ENCODE measurements around the gene TMEM44.

TMEM44 gene

GRCh38 chr3:194579091-194579606, 54.1 kb downstream of the TMEM44 start:
- DNase-seq (ENCODE audit: low read depth in 2 of 2) = no peak

GRCh38 chr3:194577986-194578905, 55.0 kb downstream of the TMEM44 start:
- peak in 1 of 2 donors; percentile 33 for DNase-seq (ENCODE audit: low read depth in 2 of 2)

DNA sequence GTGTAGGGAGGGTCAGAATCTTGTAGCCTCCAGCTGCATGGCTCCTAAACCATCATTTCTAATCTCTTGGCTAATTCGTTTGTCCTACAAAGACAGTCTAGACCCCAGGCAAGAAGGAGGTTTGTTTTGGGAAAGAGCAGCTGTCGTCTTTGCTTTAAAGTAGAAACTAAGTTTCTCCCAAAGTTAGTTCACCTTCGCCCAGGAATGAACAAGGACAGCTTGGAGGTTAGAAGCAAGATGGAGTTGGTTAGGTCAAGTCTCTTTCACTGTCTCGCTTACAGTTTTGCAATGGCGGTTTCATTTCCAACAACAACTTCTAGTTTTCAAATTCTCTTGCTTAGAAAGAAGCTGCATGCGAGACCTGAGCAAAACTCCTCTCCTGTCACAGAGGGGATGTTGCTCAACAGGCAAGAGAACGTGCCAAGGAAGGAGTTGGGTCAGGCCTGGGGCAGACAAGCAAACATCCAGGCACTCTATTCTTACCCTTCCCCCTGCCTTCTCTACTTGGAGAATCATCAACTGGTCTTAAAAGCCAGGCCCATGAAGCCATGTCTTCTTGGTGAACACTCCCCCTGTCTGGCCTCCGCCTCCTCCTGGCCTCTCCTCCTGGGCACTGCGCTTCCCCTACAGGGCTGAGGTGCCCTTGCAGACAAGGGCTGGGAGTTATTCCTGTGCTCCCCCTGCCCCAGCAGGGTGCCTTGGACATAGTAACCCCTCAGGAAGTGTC, 57.6 kb downstream of the TMEM44 start:
- no peak for DNase-seq (ENCODE audit: low read depth in 2 of 2)

DNA sequence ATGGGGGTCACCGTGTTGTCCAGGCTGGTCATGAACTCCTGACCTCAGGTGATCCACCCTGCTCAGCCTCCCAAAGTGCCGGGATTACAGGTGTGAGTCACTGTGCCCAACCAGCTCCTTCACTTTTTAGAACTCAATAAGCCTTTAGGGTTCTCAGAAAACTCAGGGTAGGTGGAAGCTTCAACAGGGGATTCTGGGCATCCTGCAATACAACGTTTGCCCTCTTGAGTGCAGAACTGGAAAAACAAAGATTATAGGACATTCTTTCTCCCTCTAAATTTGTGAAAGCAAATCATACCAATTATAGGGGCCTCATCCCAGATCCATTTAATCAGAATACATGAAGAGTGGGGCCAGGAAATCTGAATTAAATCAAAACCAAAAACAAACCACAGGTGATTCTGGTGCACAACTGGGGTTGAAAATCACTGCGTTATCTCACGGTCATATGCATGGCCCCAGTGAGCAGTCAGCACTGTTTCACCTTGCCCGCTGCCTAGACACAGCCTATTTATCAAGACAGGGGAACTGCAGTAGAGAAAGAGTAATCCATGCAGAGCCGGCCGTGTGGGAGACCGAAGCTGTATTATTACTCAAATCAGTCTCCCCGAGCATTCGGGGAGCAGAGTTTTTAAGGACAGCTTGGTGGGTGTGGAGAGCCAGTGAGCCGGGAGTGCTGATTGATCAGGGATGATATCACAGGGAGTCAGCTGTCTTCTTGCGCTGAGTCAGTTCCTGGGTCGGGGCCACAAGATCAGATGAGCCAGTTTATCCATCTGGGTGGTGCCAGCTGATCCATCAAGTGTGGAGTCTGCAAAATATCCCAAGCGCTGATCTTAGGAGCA, 58.4 kb downstream of the TMEM44 start:
- no peak for DNase-seq (ENCODE audit: low read depth in 2 of 2)

GRCh38 chr3:194573680-194574437, 59.4 kb downstream of the TMEM44 start:
- peak in 1 of 2 donors; percentile 25 for DNase-seq (ENCODE audit: low read depth in 2 of 2)

- DNase-seq (ENCODE audit: low read depth in 2 of 2) = no peak
These were observed 60.2 kb downstream of the TMEM44 start for GRCh38 chr3:194572944-194573491.

DNA sequence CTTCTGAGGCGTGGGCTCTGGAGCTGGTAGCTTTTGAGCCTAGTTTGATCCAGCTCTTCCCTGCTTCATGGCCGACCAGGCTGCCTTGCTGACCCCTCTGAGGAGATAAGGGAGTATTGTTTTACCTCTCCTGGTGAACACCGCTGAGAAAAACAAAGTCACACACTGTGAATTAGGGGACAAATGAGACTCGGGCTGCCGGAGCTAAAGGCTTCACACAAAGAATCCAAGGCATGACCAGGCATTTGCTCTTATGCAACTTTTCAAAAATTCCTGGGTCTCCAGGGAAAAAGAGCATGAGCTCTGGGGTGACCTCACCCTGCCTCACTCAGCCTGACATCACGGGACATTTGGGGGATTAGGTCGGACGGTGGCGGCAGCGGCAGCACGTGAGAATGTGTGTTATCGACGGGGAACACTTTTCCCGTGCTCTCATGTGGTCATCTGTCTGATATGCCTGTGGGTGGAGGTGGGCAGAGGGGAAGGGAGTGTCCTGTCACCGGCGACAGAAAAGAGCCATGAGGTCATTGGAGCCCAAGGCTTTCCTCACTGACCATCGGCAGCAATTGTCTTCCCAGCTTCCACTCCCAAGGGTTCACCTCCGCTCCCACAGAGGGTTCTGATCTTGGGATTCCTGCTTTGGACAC, 61.0 kb downstream of the TMEM44 start:
- no peak for DNase-seq (ENCODE audit: low read depth in 2 of 2)

DNA sequence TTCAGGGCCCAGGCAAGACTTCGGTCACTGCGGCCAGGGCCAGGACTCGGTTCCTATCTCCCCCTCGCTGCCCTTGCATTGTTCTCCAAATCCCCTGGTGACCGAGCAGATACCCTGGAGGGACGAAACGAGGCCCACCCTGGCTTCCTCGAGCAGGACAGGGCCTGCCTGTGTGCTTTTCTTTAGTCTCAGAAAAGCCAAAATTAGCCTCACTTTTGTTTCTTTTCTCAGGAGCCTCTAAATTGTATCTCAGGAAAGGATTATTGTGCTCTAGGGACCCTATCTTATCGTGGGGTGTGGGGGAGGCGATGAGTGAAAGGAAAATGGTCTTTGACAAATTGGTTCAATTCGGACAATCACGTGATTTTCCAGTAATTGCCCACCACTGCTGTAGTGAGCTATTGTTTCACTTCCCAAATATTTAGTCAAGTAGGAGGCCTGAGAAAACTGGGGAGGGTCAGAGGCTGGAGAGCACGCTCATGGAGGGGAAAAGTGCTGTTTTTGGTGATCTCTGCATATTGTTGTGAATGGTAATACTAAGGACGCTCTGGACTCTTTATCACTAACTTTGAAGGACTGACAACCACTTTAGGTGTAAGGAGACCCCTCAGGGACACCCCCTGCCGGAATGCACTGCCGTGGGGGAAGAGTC, 61.6 kb downstream of the TMEM44 start:
- no peak for DNase-seq (ENCODE audit: low read depth in 2 of 2)

DNA sequence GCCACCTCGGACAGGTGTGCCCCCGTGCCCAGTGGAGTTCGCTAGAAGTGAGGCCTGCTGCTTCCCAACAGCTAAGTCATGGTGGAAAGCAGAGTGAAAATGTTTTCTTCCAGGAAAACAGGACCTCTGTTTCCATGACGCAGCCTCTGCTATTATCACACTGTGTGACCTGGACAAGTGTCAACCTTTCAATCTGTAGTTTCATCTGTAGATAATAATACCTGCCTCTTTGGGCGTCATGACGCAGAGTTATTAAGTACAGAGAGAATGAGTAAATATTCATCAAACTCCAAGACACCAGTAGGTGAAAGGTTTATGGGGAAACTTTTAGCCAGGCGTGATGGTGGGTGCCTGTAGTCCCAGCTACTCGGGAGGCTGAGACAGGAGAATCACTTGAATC, 62.3 kb downstream of the TMEM44 start:
- no peak for DNase-seq (ENCODE audit: low read depth in 2 of 2)

- DNase-seq (ENCODE audit: low read depth in 2 of 2) = no peak
These were observed 63.0 kb downstream of the TMEM44 start for GRCh38 chr3:194570235-194570634.

DNA sequence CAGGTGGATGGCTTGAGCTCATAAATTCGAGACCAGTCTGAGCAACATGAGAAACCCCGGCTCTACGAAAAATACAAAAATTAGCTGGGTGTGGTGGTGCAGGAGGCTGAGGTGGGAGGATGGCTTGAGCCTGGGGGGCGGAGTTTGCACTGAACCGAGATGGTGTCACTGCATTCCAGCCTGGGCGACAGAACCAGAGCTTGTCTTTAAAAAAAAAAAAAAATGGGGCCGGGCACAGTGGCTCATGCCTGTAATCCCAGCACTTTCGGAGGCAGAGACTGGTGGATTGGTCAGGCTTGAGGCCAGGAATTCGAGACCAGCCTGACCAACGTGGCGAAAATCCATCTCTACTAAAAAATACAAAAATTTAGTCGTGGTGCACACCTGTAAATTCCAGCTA, 64.0 kb downstream of the TMEM44 start:
- DNase-seq (ENCODE audit: low read depth in 2 of 2) = no peak

DNA sequence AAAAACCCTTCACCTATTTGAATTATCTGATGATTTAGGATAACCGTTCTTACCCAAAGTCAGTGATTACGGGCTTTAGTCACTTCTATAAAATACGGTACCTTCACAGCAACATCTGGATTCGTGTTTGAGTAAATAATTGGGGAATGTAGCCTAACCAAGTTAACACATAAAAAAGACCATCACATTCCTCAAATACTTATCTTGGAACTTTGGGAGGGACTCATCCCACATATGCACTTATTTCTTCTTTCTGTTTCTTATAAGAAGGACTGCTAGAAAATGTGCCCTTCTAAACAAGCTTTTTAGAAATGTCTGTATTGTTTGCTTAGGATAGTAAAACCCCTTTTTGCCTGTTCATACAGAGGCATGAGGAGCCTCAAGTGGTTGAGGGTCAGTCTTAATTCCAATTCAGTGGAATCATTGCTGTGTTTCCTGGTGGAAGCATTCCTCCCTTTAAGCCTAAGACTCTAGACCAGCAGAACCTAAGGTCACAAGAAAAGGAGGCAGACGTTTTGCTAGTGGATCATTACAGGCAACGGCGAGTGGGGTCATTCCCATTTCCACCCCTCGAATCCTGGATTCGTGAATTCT, 67.5 kb downstream of the TMEM44 start:
- DNase-seq (ENCODE audit: low read depth in 2 of 2) = no peak

DNA sequence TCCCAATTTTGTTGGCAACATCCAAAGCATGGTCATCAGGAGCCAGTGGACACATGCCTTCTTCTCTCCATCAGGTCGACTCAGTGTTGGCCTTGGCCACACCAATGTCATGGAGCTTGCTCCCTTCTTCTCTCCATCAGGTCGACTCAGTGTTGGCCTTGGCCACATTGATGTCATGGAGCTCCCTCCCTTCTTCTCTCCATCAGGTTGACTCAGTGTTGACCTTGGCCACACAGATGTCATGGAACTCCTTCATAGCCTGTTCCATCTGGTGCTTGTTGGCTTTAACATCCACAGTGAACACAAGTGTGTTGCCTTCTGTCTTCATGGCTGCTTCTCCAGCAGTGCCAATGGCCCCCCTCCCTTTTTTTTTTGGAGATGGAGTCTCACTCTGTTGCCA, 70.2 kb downstream of the TMEM44 start:
- no peak for DNase-seq (ENCODE audit: low read depth in 2 of 2)

- no peak for DNase-seq (ENCODE audit: low read depth in 2 of 2)
These were observed 71.8 kb downstream of the TMEM44 start for GRCh38 chr3:194561306-194561974.

DNA sequence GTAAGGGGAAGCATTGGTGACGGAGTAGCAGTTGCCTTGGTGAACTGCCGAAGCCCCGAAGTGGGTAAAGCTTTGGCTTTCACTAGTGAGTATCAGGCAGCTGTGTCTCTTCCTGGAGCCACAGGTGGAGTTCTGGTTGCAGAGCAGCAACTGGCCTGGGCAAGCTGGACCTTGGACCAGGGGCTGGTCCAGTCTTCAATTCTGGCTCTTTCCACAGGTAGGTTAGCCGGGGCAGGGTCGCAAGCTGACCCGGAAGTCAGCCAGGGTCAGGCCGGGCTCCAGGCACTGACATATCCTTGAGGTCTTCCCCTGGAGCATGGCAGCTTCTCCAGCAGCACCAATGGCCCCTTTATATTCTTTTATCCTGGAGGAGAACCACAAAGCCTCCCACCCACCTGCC, 73.2 kb downstream of the TMEM44 start:
- no peak for DNase-seq (ENCODE audit: low read depth in 2 of 2)

GRCh38 chr3:194559530-194559929, 73.7 kb downstream of the TMEM44 start:
- no peak for DNase-seq (ENCODE audit: low read depth in 2 of 2)

GRCh38 chr3:194556086-194557056, 76.8 kb downstream of the TMEM44 start:
- DNase-seq (ENCODE audit: low read depth in 2 of 2) = no peak
